HepG2 (cell line): Measurements from ENCODE around the gene AUP1. TPM values are rescaled to one million over a fixed set of nuclear protein-coding genes. Genes with fewer than 3 reads are reported as not detected.

ENCODE experiments used
- CEBPB ChIP-seq: IDR thresholded peaks from 2 replicates; pipeline ENCODE4 v1.6.1; 2011; ENCODE audit warnings: low read depth, low read length, improper control_type of control experiment, borderline replicate concordance
- FOXA1 ChIP-seq, 2 experiments: fragments of 450-650 bp in 1 of 2; sonication (generic) in 1 of 2; formaldehyde crosslinking in 1 of 2; IDR thresholded peaks; 2 replicates each; pipeline versions ENCODE4 v1.4.0 to v1.6.1; 2016 to 2020; ENCODE audit warnings: missing genetic modification reagents in 1 of 2
- FOXO4 ChIP-seq: sonication (generic); formaldehyde crosslinking; conservative IDR thresholded peaks from 2 replicates; pipeline ENCODE4 v1.8.1; 2023; ENCODE audit warnings: missing genetic modification reagents
- GMEB1 ChIP-seq: sonication (generic); formaldehyde crosslinking; IDR thresholded peaks from 2 replicates; pipeline ENCODE4 v1.5.1; 2020; ENCODE audit warnings: missing genetic modification reagents, mild to moderate bottlenecking, borderline replicate concordance
- MIER2 ChIP-seq: IDR thresholded peaks from 2 replicates; pipeline ENCODE4 v1.6.1; 2016; ENCODE audit warnings: missing biosample characterization, missing genetic modification reagents
- MTERF4 ChIP-seq: sonication (generic); formaldehyde crosslinking; IDR thresholded peaks from 2 replicates; pipeline ENCODE4 v1.8.0; 2023; ENCODE audit warnings: mild to moderate bottlenecking, missing genetic modification reagents
- TCF12 ChIP-seq, 2 experiments: fragments of 450-650 bp in 1 of 2; sonication (generic) in 1 of 2; formaldehyde crosslinking in 1 of 2; IDR thresholded peaks; 2 replicates each; pipeline versions ENCODE4 v1.6.1 to v1.8.0; 2017 to 2022; ENCODE audit warnings: antibody characterized with exemption in 1 of 2, mild to moderate bottlenecking in 1 of 2, missing genetic modification reagents in 1 of 2, moderate library complexity in 1 of 2
- TRAFD1 ChIP-seq: sonication (generic); formaldehyde crosslinking; IDR thresholded peaks from 2 replicates; pipeline ENCODE4 v1.5.1; 2020; ENCODE audit warnings: missing genetic modification reagents, mild to moderate bottlenecking, borderline replicate concordance
- UBTF ChIP-seq: sonication (generic); formaldehyde crosslinking; IDR thresholded peaks from 2 replicates; pipeline ENCODE4 v1.4.0; 2020; ENCODE audit warnings: mild to moderate bottlenecking, missing genetic modification reagents
- ZC3H13 ChIP-seq: sonication (generic); formaldehyde crosslinking; IDR thresholded peaks from 2 replicates; pipeline ENCODE4 v1.8.1; 2023; ENCODE audit warnings: mild to moderate bottlenecking, missing genetic modification reagents, moderate library complexity
- ZNF572 ChIP-seq: sonication (generic); formaldehyde crosslinking; IDR thresholded peaks from 2 replicates; pipeline ENCODE4 v1.5.1; 2020; ENCODE audit warnings: mild to moderate bottlenecking, missing genetic modification reagents
- ZNF576 ChIP-seq: sonication (generic); formaldehyde crosslinking; IDR thresholded peaks from 2 replicates; pipeline ENCODE4 v1.4.0; 2020; ENCODE audit warnings: mild to moderate bottlenecking, missing genetic modification reagents
- ZNF605 ChIP-seq: sonication (generic); formaldehyde crosslinking; IDR thresholded peaks from 2 replicates; pipeline ENCODE4 v1.8.0; 2022; ENCODE audit warnings: mild to moderate bottlenecking, missing genetic modification reagents
- ZNF639 ChIP-seq: conservative IDR thresholded peaks from 2 replicates; pipeline ENCODE4 v1.6.1; 2018; ENCODE audit warnings: missing genetic modification reagents
- ZNF749 ChIP-seq: sonication (generic); formaldehyde crosslinking; IDR thresholded peaks from 2 replicates; pipeline ENCODE4 v1.8.0; 2022; ENCODE audit warnings: mild to moderate bottlenecking, missing genetic modification reagents, moderate library complexity, borderline replicate concordance
- ZNF75D ChIP-seq: sonication (generic); formaldehyde crosslinking; IDR thresholded peaks from 2 replicates; pipeline ENCODE4 v1.8.1; 2023; ENCODE audit warnings: missing genetic modification reagents, mild to moderate bottlenecking, borderline replicate concordance
- ZNF790 ChIP-seq: sonication (generic); formaldehyde crosslinking; IDR thresholded peaks from 2 replicates; pipeline ENCODE4 v1.8.0; 2022; ENCODE audit warnings: missing genetic modification reagents, mild to moderate bottlenecking, borderline replicate concordance
- polyA plus RNA-seq, 8 experiments: library from polyadenylated mRNA; depleted of rRNA in 3 of 8; stranded (reverse) in 7 of 8; unstranded in 1 of 8; fragments of >200 nt; fragmentation: Illumina TruSeq in 4 of 8; extraction: Trizol in 4 of 8; gene quantifications; 2 replicates each; pipeline versions ENCODE4 v1.2.1 to v1.2.3, GENCODE V29; 2011 to 2016; ENCODE audit warnings: low read depth in 4 of 8, missing spikeins in 1 of 8, mixed read lengths in 1 of 8; ENCODE audit not compliant: insufficient read depth in 1 of 8
- total RNA-seq, 5 experiments: library from RNA; depleted of rRNA; stranded (reverse); fragments of >200 nt; fragmentation: Illumina TruSeq; extraction: Trizol; gene quantifications; 2 replicates each; pipeline ENCODE4 v1.2.3, GENCODE V29; 2016; ENCODE audit warnings: low read depth in 1 of 5

AUP1 gene
- total and polyA plus RNA-seq, 2 of the 13 experiments (the other 11 are each of a cell fraction or from before 2014, with no cell fraction given): 174 to 267 TPM

- TF ChIP-seq ZNF572 (0 out of 2 replicates have a peak, but pooled peaks have one; percentile 83), ZNF749 (no peak), ZNF639 (CRISPR knock-in tag) (no peak), ZNF75D (CRISPR knock-in tag) (no peak), ZNF576 (CRISPR knock-in tag) (no peak), TCF12 (IDR thresholded peaks at IDR 0.05) (no peak), TCF12 (CRISPR knock-in tag; IDR thresholded peaks at IDR 0.05) (no peak), FOXO4 (CRISPR knock-in tag) (no peak), MIER2 (no peak), FOXA1 (IDR thresholded peaks at IDR 0.05) (no peak), FOXA1 (CRISPR knock-in tag; IDR thresholded peaks at IDR 0.05) (no peak), TRAFD1 (CRISPR knock-in tag) (0 out of 2 replicates have a peak, but pooled peaks have one; percentile 54), ZNF605 (CRISPR knock-in tag) (peak; percentile 37; the same call in 1 of the 2 replicates), MTERF4 (CRISPR knock-in tag) (0 out of 2 replicates have a peak, but pooled peaks have one; percentile 78), ZC3H13 (CRISPR knock-in tag) (0 out of 2 replicates have a peak, but pooled peaks have one; percentile 15), ZNF790 (CRISPR knock-in tag) (peak; percentile 54; the same call in 1 of the 2 replicates), UBTF (CRISPR knock-in tag) (0 out of 2 replicates have a peak, but pooled peaks have one; percentile 11), GMEB1 (CRISPR knock-in tag) (no peak), CEBPB (no peak)
These were observed 4.4 kb downstream of the AUP1 start (continued) for GRCh38 chr2:74524955-74525716.
